Measurements from ENCODE around the gene RBFOX1.

The RBFOX1 gene

DNA sequence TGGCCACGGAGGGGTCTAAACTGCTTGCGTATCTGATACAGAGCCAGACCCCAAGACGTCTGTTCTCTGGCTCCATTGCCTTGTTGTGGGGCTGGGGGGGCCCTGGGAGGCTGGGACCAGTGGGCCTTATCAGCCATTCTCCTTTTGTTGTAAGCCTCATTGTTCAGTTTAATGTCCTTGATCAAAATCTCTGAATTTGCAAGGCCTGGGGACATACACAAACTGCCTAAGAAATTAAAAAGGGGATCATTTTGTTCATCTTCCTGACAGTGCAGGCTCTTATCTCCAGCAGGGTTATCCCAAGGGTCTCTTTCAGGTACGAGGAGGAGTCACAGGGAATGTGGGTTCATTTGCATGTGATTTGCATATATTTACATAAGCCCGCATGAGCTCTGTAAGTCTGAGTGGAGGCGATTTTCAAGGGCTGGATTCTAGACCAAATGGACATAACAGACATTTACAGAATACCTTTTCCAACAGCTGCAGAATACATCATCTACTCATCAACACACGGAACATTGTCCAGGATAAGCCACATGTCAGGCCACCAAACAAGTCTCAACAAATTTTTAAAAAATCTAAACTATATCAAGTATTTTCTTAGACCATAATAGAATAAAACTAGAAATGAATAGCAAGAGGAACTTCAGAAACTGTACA lies 269.8 kb downstream of the RBFOX1 start:
- DNase-seq (ENCODE audit: low spot score) = no peak

DNA sequence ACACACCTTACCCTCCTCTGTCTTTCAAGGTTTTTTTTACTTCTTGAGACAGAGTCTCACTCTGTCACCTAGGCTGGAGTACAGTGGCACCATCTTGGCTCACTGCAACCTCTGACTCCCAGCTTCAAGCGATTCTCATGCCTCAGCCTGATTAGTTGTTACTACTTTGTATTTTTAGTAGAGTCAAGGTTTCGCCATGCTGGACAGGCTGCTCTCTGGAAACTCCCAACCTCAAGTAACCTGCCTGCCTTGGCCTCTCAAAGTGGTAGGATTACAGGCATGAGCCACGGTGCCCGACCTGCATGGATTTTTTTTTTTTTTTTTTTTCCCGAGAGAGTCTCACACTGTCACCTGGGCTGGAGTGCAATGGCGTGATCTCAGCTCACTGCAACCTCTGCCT lies 273.2 kb downstream of the RBFOX1 start:
- no peak for DNase-seq (ENCODE audit: low spot score)

DNA sequence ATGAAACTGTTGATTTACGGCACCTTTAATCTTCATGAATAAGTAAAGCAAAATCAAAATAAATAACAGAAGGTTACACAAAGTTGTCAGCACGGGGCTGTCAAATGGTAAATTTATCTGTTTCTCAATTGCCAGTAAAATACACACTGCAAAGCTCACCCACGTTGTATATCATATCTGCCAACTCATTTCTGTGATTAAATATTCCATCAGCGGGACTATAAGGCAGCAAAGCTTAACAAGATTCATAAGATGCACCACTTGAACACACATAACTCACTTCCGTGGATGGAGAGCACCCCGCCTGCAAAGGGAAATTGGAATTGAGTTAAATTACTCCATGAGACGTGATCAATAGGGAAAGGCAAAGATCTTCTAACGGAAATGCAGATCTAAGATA lies 280.0 kb downstream of the RBFOX1 start:
- DNase-seq (ENCODE audit: low spot score) = no peak

DNA sequence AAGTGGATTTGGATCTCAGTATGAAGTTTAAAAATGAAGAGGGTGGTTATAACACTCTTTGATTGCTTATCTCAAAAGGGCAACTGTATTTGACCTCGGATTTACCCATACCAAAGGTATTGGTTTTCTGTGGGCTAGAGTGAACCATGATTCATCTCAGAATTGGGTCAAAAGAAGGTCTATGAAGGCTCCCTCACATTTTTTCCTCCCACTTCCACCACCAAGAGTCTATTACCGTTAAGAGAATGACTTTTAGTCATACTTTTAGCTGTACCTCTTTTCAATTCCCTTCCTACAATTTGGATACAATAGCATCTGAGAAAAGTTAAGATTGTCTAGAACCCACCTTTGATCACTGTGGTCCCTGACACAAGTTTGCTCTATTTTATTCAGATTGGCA lies 280.9 kb downstream of the RBFOX1 start:
- no peak for DNase-seq (ENCODE audit: low spot score)

DNA sequence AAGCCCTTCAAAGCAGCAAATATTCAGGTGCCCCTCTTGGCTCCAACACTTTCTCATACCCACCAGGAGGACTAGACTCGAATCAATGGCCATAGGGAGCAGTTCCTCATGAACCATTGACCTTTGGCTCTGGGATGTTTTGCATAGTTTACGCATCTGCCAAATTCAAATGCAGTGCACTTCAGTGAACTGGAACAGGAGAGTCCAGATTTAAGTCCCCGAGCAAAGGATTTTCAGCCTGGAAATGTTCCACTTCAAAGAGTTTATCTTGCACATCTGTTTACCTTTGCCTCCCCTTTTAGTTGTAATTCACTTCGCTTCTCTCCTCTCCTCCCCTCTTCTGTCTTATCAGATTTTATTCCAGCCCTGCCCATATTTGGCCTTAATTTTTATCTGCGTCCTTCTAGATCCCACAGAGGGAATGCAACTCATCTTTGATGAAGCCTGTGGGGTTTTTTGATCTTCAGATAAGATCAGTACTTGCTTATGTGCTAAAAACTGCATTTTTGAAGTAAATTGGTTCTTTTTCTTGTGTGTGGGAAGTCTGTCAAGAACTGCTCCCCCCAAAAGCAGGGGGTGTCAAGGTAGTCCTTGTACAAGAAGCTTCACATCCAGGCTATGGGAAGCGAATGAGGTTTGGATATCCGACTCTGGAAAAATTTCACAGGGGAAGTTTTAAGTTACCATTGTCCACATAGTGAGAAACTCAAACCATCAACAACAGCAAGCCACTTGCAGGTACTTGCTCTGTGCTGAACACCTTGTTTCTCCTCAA lies 281.6 kb downstream of the RBFOX1 start:
- no peak for DNase-seq (ENCODE audit: low spot score)

DNA sequence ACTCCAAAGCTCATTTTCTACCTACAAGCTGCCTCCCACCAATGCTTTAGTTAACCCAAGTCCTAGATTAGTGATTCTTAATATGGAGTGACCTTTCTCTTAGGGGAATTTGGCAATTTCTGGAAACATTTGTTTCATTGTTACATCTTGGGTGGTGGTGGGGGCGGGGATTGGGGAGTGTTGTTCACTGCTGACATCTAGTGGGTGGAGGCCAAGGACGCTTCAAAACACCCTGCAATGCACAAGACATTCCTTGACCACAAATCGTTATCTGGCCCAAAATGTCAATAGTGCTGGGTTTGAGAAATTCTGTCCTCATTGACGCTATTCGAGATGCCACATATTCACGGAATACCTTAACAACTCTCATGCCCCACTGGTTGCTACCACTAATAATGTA lies 282.9 kb downstream of the RBFOX1 start:
- no peak for DNase-seq (ENCODE audit: low spot score)

DNA sequence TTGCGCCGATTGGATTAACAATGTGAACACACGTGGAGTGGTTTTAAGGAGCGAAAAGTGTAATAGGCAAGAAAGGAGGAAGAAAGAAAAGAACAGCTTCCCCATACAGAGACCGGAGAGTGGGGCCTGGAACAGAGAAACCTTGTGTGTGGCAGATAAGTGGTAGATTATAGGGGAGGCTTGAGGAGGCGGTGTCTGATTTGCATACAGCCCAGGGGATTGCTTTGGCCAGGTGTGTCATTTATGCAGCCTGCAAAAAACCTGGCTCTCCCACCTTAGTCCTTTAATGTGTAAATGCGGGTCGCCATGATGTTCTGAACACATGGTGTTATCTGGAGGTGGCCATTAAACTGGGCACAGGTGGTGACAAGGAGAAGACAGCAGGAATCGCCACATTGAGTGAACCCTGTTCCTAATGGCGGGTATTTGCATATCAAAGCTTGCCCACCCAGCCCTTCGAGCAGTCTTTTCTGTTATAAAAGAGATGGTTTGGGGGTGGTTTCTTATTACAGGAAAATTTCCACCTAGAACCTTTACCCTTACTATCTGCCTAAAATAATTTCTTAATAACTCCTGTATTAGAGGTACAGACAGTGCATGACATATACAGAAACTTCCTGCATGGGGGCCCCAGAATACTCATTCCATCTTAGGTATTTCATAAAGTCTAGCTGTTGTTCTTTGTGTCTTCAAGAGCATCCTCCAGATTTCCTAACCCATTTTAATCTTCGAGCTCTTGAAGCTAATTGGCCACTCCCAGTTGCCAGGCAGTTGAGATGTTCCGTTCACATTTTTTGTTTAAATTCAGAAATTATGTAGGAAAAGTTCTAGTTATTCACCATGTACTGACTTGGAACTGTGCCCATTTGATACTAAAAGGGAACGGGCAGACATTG lies 292.5 kb downstream of the RBFOX1 start:
- no peak for DNase-seq (ENCODE audit: low spot score)

DNA sequence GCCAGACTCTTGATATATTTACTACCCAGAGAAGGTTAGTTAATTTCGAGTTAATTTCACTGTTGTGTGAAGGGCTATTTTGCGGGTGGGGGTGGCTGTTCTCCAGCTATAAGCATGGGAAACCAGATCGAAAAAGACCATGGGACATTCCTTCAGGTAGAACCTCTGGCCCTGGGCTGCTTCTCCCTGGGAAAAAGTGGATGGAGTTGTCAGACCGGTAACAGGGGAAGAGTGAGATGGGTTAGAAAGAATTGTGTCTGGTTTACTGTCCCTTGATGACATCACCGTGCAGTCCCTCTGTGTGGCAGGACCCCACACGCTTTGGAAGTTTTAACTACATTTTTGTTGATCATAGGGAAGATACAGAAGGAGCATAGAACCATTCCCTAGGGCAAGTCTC lies 296.3 kb downstream of the RBFOX1 start:
- DNase-seq (ENCODE audit: low spot score) = no peak

DNA sequence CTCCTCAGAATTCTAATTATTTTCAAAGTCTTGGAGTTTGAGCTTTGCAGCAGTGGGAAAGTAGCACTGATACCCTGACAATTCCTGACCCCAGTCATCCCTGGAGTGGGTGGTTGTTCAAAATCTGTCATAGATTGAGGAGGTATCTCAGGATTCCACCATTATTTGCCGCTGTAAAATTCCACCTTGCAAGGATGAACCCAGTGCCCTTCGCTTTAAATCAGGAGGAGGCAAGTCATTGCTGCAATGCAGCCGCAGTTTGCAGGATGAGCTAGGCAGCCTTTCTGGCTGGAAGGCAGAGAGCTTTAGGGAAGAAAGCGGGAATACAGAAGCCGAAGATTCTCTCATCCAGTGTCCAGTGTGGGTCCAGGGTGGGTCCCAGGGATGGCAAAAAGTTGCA lies 296.9 kb downstream of the RBFOX1 start:
- DNase-seq (ENCODE audit: low spot score) = no peak

DNA sequence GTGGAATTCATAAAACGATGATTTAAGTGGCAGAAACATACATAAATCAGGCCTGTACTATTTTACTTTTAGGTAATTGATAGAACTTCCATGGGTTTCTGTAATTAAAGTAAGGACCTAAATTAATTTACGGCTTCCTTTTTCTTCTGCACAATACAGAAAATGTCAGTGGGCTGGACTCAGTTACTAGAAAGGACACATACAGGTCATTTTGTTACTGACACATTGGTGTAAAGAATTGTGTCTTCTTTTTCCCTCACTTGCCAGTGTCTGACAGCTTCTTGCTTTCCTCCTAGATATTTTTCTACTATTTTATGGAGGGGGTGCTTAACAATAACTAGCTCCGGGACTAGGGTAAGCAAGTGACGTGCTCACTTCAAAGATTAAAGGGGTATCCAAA lies 304.8 kb downstream of the RBFOX1 start:
- no peak for DNase-seq (ENCODE audit: low spot score)

DNA sequence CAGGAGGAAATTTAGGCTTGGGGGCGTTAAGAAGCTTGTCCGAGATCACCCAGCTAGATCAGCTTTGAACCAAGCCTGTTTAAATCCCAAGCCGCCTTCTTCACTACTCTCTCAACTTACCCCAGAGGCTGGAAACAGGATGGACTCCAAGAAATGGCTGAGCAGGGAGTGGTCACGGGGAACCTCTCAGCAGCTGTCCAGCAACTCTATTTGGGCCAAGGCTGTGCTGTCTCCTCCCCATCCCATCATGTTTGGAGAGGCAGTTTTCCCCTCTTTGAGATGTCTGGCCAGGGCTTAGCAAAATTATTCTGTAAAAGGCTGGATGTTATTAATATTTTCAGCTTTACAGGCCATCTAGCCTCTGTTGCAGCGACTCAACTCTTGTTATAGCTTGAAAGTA lies 305.7 kb downstream of the RBFOX1 start:
- DNase-seq (ENCODE audit: low spot score) = no peak

DNA sequence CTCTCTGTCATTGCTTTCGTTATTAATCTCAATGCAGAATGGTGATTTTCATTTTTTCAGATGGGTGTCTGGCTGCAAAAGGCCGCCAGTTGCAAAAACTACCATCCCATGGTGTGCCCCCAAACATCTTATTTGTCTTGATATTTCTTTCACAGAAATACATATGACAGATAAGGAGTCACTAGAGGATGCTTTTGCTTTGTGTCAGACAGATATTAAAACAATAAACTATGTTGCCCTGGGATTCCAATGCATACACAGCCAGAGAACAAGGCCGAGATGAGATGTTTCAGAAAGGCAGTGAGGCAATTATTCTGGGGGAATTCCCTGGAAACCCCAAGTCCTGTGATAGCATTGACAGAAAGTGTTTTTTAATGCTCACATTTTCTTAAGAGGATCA lies 307.7 kb downstream of the RBFOX1 start:
- no peak for DNase-seq (ENCODE audit: low spot score)

DNA sequence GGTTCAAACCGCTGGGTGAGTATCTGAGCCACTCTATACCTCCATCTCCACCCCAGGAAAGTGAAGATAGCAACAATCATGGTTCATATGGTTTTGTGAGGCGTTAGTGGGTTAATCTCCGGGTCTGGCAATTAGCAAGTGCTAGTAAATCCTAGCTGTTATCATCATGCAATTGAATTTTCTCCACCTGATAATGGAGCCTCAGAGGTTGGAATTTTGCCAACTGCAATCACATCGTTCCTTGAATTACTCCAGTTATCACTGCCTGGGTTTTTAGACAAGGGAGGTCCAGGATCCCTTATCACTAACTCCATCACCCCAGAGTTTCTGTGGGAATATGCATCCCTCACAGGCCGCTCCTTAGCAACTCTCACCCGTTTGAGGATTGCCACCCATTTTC lies 311.5 kb downstream of the RBFOX1 start:
- no peak for DNase-seq (ENCODE audit: low spot score)

DNA sequence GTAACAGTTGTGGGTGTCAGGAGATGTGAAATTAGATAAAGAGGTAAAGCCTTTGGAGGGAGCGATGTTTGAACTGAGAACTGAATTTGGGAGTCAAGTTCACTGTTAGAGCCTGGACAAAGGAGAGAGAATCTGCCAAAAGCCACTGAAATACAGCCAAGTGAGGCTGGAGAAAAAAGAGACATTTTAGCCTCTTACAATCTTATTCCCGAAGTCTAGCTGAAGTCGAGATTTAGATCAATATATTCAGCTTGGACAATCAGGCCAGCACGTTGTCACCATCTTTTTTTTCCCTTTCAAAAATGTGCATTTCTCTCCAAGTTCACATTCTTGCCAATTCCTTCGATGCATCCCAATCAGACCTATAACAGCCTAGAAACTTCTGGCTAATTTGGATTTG lies 312.2 kb downstream of the RBFOX1 start:
- DNase-seq (ENCODE audit: low spot score) = no peak

DNA sequence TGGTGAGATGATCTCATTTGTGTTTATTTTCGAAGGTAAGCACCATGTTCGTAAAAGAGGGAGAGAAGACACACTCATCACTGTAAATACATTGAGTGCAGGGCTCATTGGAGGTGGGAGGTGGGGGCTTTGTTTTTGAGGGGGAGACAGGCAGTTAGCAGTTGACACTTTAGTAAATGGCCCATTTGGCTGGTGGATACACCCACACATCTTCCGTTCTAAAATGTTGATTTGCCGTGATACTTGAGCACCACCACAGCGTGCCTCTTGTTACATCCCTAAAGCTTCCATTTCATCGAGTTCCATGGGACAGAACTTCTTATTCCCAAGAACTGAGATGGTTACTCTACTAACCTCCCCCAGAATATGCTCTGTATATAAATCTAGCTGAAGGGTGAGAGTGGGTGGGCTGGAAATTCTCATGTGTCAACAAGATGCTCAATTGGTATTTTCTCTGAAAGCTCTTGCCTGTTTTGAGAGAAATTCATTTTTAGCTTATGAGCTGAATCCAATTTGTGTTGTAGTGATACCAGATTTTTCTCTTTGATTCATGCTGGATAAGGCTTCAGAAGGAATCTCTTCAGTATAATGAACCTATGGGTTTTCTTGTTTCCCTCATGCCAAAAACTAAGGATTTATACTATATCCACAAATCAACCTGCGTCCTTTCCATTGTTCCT lies 314.3 kb downstream of the RBFOX1 start:
- DNase-seq (ENCODE audit: low spot score) = no peak

DNA sequence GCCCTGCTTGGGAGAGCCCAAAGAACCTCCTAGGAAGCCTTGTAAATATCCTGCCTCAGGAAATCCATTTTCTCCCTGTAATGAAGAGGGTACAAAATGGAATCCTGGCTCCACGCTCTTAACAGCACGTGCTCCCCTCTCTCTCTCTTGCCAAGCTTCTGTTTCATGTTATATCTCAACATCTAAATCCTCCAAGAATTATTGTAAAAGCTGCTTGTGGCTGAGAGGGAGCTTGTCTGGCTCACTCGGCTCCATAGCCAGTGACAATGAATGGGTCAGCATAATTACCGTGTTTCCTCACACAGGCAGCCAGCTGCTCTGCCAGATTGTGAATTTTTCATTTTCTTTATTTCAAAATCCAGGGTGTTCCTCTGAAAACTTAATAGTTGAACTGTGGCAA lies 317.8 kb downstream of the RBFOX1 start:
- no peak for DNase-seq (ENCODE audit: low spot score)

DNA sequence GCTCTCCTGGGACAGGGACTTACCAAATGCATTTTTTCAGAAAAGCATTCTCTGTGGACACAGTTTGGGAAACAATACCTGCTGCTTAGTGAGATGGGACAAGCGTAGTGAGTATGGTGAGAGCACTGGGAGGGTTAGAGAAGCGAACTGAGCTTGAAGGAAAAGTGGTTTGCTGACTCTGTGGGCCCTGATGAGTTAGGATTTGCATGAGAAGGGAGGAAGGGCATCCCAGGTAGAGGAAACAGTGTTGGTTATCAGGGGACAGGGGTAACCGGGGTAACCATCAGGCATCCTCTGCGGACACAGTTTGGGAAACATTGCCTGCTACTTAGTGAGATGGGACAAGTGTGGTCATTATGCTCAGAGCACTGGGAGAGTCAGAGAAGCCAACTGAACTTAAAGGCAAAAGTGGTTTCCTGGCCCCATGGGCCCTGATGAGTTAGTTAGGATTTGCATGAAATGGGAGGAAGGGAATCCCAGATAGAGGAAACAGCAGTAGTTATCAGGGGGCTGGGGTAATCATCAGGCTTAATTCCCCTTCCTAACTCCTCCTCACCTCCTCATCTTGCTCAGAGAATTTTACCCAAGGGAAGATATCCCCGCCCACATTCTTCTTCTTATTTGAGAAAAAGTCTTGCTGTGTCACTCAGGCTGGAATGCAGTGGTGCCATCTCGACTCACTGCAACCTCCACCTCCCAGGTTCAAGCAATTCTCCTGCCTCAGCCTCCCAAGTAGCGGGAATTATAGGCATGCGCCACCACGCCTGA lies 319.3 kb downstream of the RBFOX1 start:
- DNase-seq (ENCODE audit: low spot score) = no peak

DNA sequence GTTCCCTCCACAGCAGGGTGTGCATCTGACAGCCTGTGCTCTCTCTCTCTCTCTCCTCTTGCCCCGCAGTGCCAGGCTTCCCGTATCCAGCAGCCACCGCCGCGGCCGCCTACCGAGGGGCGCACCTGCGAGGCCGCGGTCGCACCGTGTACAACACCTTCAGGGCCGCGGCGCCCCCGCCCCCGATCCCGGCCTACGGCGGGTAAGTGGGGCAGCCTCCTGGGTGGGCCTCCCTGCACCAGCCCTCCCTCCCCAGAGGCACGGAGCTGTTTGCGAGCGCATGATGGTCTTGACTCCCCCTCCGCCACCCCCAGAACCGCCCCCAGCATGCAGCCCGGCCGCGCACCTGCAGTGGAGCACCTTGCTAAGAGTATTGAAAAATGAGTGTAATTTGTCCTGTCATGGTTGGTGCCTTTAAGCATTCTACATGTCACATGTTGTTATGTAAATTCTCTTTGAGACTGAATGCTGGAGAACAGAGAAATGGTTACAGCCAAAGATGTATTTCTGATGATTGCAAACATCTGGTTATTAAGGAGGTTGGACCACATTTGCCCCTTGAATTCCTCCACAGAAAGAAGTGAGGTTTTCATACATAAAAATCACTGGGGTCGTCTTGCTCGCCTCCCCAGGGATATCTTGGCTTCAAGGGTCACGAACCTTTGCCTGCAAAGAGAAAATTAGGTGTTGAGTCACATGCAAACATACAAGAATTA lies 321.3 kb downstream of the RBFOX1 start:
- DNase-seq (ENCODE audit: low spot score) = no peak

DNA sequence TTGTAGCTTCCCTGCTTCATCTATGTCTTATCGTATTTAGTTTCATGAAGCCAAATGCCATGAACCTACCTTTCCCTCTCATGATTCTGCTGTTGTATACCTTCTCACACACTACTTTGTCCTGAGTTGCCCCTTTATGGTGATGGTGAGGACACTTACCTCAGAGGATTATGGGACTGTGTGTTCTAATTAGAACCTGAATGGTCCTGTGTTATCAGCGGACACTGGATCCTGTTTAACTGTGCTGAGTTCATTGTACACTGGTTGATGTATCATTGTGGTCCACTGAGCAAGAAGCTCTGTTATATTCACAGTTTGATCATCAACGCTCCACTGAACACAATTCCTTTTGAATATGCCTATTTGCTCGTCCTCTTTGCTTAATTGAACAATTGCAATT lies 343.0 kb downstream of the RBFOX1 start:
- no peak for DNase-seq (ENCODE audit: low spot score)

DNA sequence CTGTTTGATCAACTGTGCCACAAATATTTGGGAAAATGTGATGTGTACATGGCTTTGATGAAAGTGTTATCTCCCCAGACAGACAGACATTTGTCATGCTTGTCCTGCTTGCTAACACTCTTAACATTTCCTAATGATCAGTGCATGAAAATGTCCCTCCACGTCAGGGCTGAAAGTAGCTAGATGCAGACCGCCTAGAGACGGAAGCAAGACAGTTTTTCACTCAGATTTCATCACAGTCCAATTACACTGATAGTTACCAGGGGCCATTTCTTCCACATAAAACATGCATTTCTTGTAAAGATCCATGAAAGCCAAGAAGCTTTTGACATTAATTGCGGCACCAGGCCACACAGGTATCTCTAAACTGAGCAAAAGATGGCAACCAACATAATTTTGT lies 347.7 kb downstream of the RBFOX1 start:
- DNase-seq (ENCODE audit: low spot score) = no peak

DNA sequence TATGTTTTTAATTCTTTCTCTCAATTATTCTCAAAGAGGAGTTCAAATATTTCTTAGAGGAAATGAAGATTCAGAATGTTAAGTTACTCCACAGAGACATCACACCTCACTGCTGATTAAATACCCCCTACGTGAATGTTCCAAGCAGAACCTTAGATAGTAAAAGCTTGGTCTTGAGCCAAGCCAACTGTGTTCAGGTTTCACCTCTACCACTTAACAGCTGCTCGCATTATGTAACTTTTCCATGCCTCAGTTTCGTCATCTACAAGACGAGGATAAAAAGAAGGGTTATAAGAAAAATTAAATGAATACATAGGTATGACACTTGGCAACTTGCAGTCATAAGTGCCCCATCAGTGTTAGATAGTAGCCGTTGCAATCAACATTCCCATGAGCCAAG lies 356.2 kb downstream of the RBFOX1 start:
- no peak for DNase-seq (ENCODE audit: low spot score)

All from AG20443 (cell line).